Measurements from ENCODE around the gene ATP9A. TPM values are rescaled to one million over a fixed set of nuclear protein-coding genes. Genes with fewer than 3 reads are reported as not detected.
"Not testable (repeated sequence)": the region's sequence is repeated elsewhere in the genome, so short reads cannot be mapped to it uniquely, and the experiment has no call there.

The ATP9A gene
- total and polyA plus RNA-seq, 5 donors from 2014 or later: 0.10 to 0.76 TPM; not detected in 3

GRCh38 chr20:51661609-51662178, 106.5 kb downstream of the ATP9A start:
- peaks cover 6% of the 10 kb centered on the region for H3K4me1 ChIP-seq (ENCODE audit: control insufficient read depth, insufficient read depth, low read length, poor library complexity, severe bottlenecking)
- H3K27ac ChIP-seq (ENCODE audit: insufficient read depth, low read length, poor library complexity, severe bottlenecking): no peak overlapping the region
- no peaks in the 10 kb centered on the region for H3K36me3 ChIP-seq (ENCODE audit: control insufficient read depth, insufficient read depth, low read length)
- no peaks in the 10 kb centered on the region for H3K9me3 ChIP-seq (ENCODE audit: control insufficient read depth in 2 of 2, low read length in 2 of 2)
- no peaks in the 10 kb centered on the region for H3K27me3 ChIP-seq (ENCODE audit: control insufficient read depth, insufficient read depth, low read length)
- peak in 2 of 3 donors; percentile 32 to 82 for DNase-seq
- no peak overlapping the region for H3K4me3 ChIP-seq (ENCODE audit: low read depth, low read length)
- ATAC-seq (ENCODE audit: low read depth in 2 of 2): peak; percentile 94 to 96
- peaks cover 0 to 15% (median 9%) of the 10 kb centered on the region in 4 donors for H3K4me1 Mint-ChIP-seq
- H3K27me3 Mint-ChIP-seq: peaks cover 7% of the 10 kb centered on the region
- no peaks in the 10 kb centered on the region for H3K36me3 Mint-ChIP-seq
- H3K27ac Mint-ChIP-seq: peak overlapping the region in 2 of 3 donors; percentile 2 to 58
- no peak overlapping the region for H3K4me3 Mint-ChIP-seq
- no peaks in the 10 kb centered on the region for H3K9me3 Mint-ChIP-seq

- H3K4me1 ChIP-seq (ENCODE audit: control insufficient read depth, insufficient read depth, low read length, poor library complexity, severe bottlenecking): peaks cover 6% of the 10 kb centered on the region
- no peaks in the 10 kb centered on the region for H3K36me3 ChIP-seq (ENCODE audit: control insufficient read depth, insufficient read depth, low read length)
- DNase-seq (no peak), ATAC-seq (ENCODE audit: low read depth in 2 of 2) (no peak)
- H3K27ac ChIP-seq (ENCODE audit: insufficient read depth, low read length, poor library complexity, severe bottlenecking): no peak overlapping the region
- H3K4me1 Mint-ChIP-seq: peaks cover 0 to 15% (median 9%) of the 10 kb centered on the region in 4 donors
- peaks cover 7% of the 10 kb centered on the region for H3K27me3 Mint-ChIP-seq
- H3K27ac Mint-ChIP-seq: peak overlapping the region in 1 of 3 donors; percentile 2
- no peak overlapping the region for H3K4me3 Mint-ChIP-seq
- H3K9me3 Mint-ChIP-seq: no peaks in the 10 kb centered on the region
- no peaks in the 10 kb centered on the region for H3K9me3 ChIP-seq (ENCODE audit: control insufficient read depth in 2 of 2, low read length in 2 of 2)
- H3K4me3 ChIP-seq (ENCODE audit: low read depth, low read length): no peak overlapping the region
- no peaks in the 10 kb centered on the region for H3K27me3 ChIP-seq (ENCODE audit: control insufficient read depth, insufficient read depth, low read length)
- H3K36me3 Mint-ChIP-seq: no peaks in the 10 kb centered on the region
These were observed 107.2 kb downstream of the ATP9A start for GRCh38 chr20:51660672-51661608.

- no peaks in the 10 kb centered on the region for H3K27me3 ChIP-seq (ENCODE audit: control insufficient read depth, insufficient read depth, low read length)
- H3K4me1 ChIP-seq (ENCODE audit: control insufficient read depth, insufficient read depth, low read length, poor library complexity, severe bottlenecking): peaks cover 6% of the 10 kb centered on the region
- Mint-ChIP-seq H3K36me3 (no peaks in the 10 kb centered on the region), H3K27ac (no peak overlapping the region), H3K9me3 (no peaks in the 10 kb centered on the region), H3K4me1 (peaks cover 0 to 15% (median 9%) of the 10 kb centered on the region in 4 donors), H3K27me3 (peaks cover 15% of the 10 kb centered on the region), H3K4me3 (no peak overlapping the region)
- no peak overlapping the region for H3K27ac ChIP-seq (ENCODE audit: insufficient read depth, low read length, poor library complexity, severe bottlenecking)
- no peaks in the 10 kb centered on the region for H3K36me3 ChIP-seq (ENCODE audit: control insufficient read depth, insufficient read depth, low read length)
- DNase-seq (no peak), ATAC-seq (ENCODE audit: low read depth in 2 of 2) (no peak)
- H3K4me3 ChIP-seq (ENCODE audit: low read depth, low read length): no peak overlapping the region
- no peaks in the 10 kb centered on the region for H3K9me3 ChIP-seq (ENCODE audit: control insufficient read depth in 2 of 2, low read length in 2 of 2)
These were observed 108.6 kb downstream of the ATP9A start for GRCh38 chr20:51659491-51660050.

- H3K4me3 ChIP-seq (ENCODE audit: low read depth, low read length): no peak overlapping the region
- H3K36me3 ChIP-seq (ENCODE audit: control insufficient read depth, insufficient read depth, low read length): no peaks in the 10 kb centered on the region
- H3K36me3 Mint-ChIP-seq: no peaks in the 10 kb centered on the region
- H3K4me1 ChIP-seq (ENCODE audit: control insufficient read depth, insufficient read depth, low read length, poor library complexity, severe bottlenecking): peaks cover 4% of the 10 kb centered on the region
- no peaks in the 10 kb centered on the region for H3K27me3 ChIP-seq (ENCODE audit: control insufficient read depth, insufficient read depth, low read length)
- no peak overlapping the region for H3K4me3 Mint-ChIP-seq
- DNase-seq (no peak), ATAC-seq (ENCODE audit: low read depth in 2 of 2) (no peak)
- H3K27me3 Mint-ChIP-seq: peaks cover 25% of the 10 kb centered on the region
- H3K27ac ChIP-seq (ENCODE audit: insufficient read depth, low read length, poor library complexity, severe bottlenecking): no peak overlapping the region
- H3K9me3 ChIP-seq (ENCODE audit: control insufficient read depth in 2 of 2, low read length in 2 of 2): no peaks in the 10 kb centered on the region
- H3K27ac Mint-ChIP-seq: no peak overlapping the region
- no peaks in the 10 kb centered on the region for H3K9me3 Mint-ChIP-seq
- H3K4me1 Mint-ChIP-seq: peaks cover 0 to 12% (median 7%) of the 10 kb centered on the region in 4 donors
These were observed 111.4 kb downstream of the ATP9A start for GRCh38 chr20:51656726-51657260.

GRCh38 chr20:51656089-51656488, 112.1 kb downstream of the ATP9A start:
- not testable (repeated sequence) for H3K27ac ChIP-seq (ENCODE audit: insufficient read depth, low read length, poor library complexity, severe bottlenecking); H3K4me3 ChIP-seq (ENCODE audit: low read depth, low read length); H3K36me3 Mint-ChIP-seq; H3K4me1 ChIP-seq (ENCODE audit: control insufficient read depth, insufficient read depth, low read length, poor library complexity, severe bottlenecking); H3K9me3 Mint-ChIP-seq; H3K4me3 Mint-ChIP-seq; ATAC-seq (ENCODE audit: low read depth in 2 of 2); H3K36me3 ChIP-seq (ENCODE audit: control insufficient read depth, insufficient read depth, low read length); H3K27me3 ChIP-seq (ENCODE audit: control insufficient read depth, insufficient read depth, low read length); H3K27ac Mint-ChIP-seq; DNase-seq; H3K4me1 Mint-ChIP-seq; H3K9me3 ChIP-seq (ENCODE audit: control insufficient read depth in 2 of 2, low read length in 2 of 2)
- H3K27me3 Mint-ChIP-seq: peaks cover 18% of the 10 kb centered on the region

GRCh38 chr20:51654495-51654894, 113.7 kb downstream of the ATP9A start:
- no peak overlapping the region for H3K27ac Mint-ChIP-seq
- peaks cover 0 to 3% (median 0%) of the 10 kb centered on the region in 4 donors for H3K4me1 Mint-ChIP-seq
- Histone ChIP-seq H3K4me3 (ENCODE audit: low read depth, low read length) (no peak overlapping the region), H3K27ac (ENCODE audit: insufficient read depth, low read length, poor library complexity, severe bottlenecking) (no peak overlapping the region), H3K4me1 (ENCODE audit: control insufficient read depth, insufficient read depth, low read length, poor library complexity, severe bottlenecking) (no peaks in the 10 kb centered on the region), H3K27me3 (ENCODE audit: control insufficient read depth, insufficient read depth, low read length) (no peaks in the 10 kb centered on the region), H3K9me3 (ENCODE audit: control insufficient read depth in 2 of 2, low read length in 2 of 2) (no peaks in the 10 kb centered on the region), H3K36me3 (ENCODE audit: control insufficient read depth, insufficient read depth, low read length) (no peaks in the 10 kb centered on the region)
- ATAC-seq (ENCODE audit: low read depth in 2 of 2) (no peak), DNase-seq (no peak)
- no peaks in the 10 kb centered on the region for H3K36me3 Mint-ChIP-seq
- H3K27me3 Mint-ChIP-seq: peaks cover 18% of the 10 kb centered on the region
- no peak overlapping the region for H3K4me3 Mint-ChIP-seq
- H3K9me3 Mint-ChIP-seq: no peaks in the 10 kb centered on the region

GRCh38 chr20:51654060-51654459, 114.1 kb downstream of the ATP9A start:
- DNase-seq (no peak), ATAC-seq (ENCODE audit: low read depth in 2 of 2) (no peak)
- no peaks in the 10 kb centered on the region for H3K4me1 ChIP-seq (ENCODE audit: control insufficient read depth, insufficient read depth, low read length, poor library complexity, severe bottlenecking)
- no peak overlapping the region for H3K27ac ChIP-seq (ENCODE audit: insufficient read depth, low read length, poor library complexity, severe bottlenecking)
- Mint-ChIP-seq H3K36me3 (no peaks in the 10 kb centered on the region), H3K9me3 (no peaks in the 10 kb centered on the region), H3K4me1 (peaks cover 0 to 3% (median 0%) of the 10 kb centered on the region in 4 donors), H3K27ac (no peak overlapping the region), H3K4me3 (no peak overlapping the region), H3K27me3 (peaks cover 18% of the 10 kb centered on the region)
- no peak overlapping the region for H3K4me3 ChIP-seq (ENCODE audit: low read depth, low read length)
- no peaks in the 10 kb centered on the region for H3K36me3 ChIP-seq (ENCODE audit: control insufficient read depth, insufficient read depth, low read length)
- H3K9me3 ChIP-seq (ENCODE audit: control insufficient read depth in 2 of 2, low read length in 2 of 2): no peaks in the 10 kb centered on the region
- H3K27me3 ChIP-seq (ENCODE audit: control insufficient read depth, insufficient read depth, low read length): no peaks in the 10 kb centered on the region
